Smooth muscle cell of the coronary artery (primary cell): Measurements from ENCODE around the gene TMEM170A. TPM values are rescaled to one million over a fixed set of nuclear protein-coding genes. Genes with fewer than 3 reads are reported as not detected.

Source experiments
- total RNA-seq: library from RNA; depleted of rRNA; stranded (reverse); fragments of >200 nt; gene quantifications from 2 replicates; pipeline ENCODE4 v1.2.3, GENCODE V29; 2014; ENCODE audit warnings: low replicate concordance

TMEM170A gene, protein sequence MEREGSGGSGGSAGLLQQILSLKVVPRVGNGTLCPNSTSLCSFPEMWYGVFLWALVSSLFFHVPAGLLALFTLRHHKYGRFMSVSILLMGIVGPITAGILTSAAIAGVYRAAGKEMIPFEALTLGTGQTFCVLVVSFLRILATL
- total RNA-seq: 10.9 and 14.3 TPM in 2 replicates

GRCh38 chr16:75464122-75464918 lies at the start of gene TMEM170A:
TSS of gene TMEM170A (minus strand) at chr16:75464689. CDS start at chr16:75464600, 89 bp downstream.

DNA sequence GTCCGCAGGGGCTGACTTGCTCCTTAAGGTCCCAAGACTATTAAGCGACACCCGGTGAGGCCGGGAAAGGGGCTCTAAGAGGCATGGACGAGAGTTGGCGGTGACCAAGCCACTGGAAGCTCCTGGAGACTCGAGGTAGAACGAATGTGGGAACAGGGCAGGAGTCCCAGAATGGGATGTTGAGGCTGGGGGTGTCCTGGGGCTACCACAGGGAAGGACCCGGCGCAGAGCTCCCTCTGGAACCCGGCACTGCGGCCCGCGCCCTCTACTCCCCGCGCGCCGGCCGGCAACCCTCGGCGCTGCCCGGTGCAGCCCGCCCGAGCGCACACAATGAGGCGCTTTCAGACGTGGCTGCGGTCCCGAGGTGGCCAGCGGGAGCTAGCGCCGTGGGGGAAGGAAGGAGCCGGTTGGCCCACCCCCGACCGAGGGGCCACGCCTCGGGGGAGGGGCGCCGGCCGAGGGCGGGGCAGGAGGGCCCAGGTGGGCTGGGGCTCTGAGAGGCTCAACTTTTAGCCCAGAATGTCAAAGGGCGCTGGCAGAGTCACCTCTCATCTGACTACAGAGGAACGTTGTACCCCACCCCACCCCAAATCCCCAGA lies 30.7 kb upstream of the TMEM170A start, which contains the start of gene CHST6:
TSS of gene CHST6 (minus strand) at position 366 of the 599 bp plus-strand sequence. CDS start 15,613 bp downstream, outside the sequence.

GRCh38 chr16:75432828-75433731 lies 31.4 kb downstream of the TMEM170A start, which contains the start of gene CFDP1:
TSS of gene CFDP1 (minus strand) at chr16:75433503. CDS start at chr16:75433352, 151 bp downstream.

Other genes starting within 250 kb of the TMEM170A start
- not detected in 2 replicates for gene CTRB1, start 245.7 kb downstream of the TMEM170A start, total RNA-seq
- gene BCAR1, start 213.1 kb downstream of the TMEM170A start, total RNA-seq: 26.8 and 31.6 TPM in 2 replicates
- 44.4 and 142 TPM in 2 replicates for gene CFDP1, start 31.2 kb downstream of the TMEM170A start, total RNA-seq
- gene CHST6, start 30.8 kb upstream of the TMEM170A start, total RNA-seq: 0.94 and 1.7 TPM in 2 replicates
- not detected in 2 replicates for gene CHST5, start 71.4 kb upstream of the TMEM170A start, total RNA-seq
- 12.6 and 31.4 TPM in 2 replicates for gene TMEM231, start 91.6 kb upstream of the TMEM170A start, total RNA-seq
- 28.3 and 32.0 TPM in 2 replicates for gene GABARAPL2, start 101.7 kb upstream of the TMEM170A start, total RNA-seq
- gene ADAT1, start 158.6 kb upstream of the TMEM170A start, total RNA-seq: 24.3 and 32.3 TPM in 2 replicates
- 81.3 and 148 TPM in 2 replicates for gene KARS1, start 183.0 kb upstream of the TMEM170A start, total RNA-seq
- gene TERF2IP, start 183.1 kb upstream of the TMEM170A start, total RNA-seq: 21.4 and 45.8 TPM in 2 replicates
- gene CPHXL2, start 212.3 kb upstream of the TMEM170A start, total RNA-seq: not detected in 2 replicates
- gene DUXB, start 236.8 kb upstream of the TMEM170A start, total RNA-seq: not detected in 2 replicates